ENCODE results near the gene CIT.

CIT gene

GRCh38 chr12:119729871-119730270, 147.2 kb downstream of the CIT start:
- Histone ChIP-seq H3K4me1 (peaks cover 0 to 11% (median 0%) of the 10 kb centered on the region in 10 experiments; a peak in 4 of 20 replicates), H4K20me1 (no peaks in the 10 kb centered on the region), H3K9ac (no peak overlapping the region), H3K9me3 (replicated peaks in 1 of 11) (no peaks in the 10 kb centered on the region), H3K36me3 (peaks cover 9 to 97% (median 89%) of the 10 kb centered on the region in 11 experiments), H3K27me3 (no peaks in the 10 kb centered on the region), H3K27ac (no peak overlapping the region), H3K4me2 (no peak overlapping the region), H3K4me3 (no peak overlapping the region)
- TF ChIP-seq Cebpa-rat (IDR thresholded peaks at IDR 0.05), result no peak

GRCh38 chr12:119728444-119728745, 148.7 kb downstream of the CIT start:
- no peaks in the 10 kb centered on the region for H3K9me3 ChIP-seq (replicated peaks in 1 of 11)
- H3K27me3 ChIP-seq, result no peaks in the 10 kb centered on the region
- peaks cover 0 to 11% (median 0%) of the 10 kb centered on the region in 10 experiments; a peak in 4 of 20 replicates for H3K4me1 ChIP-seq
- H3K36me3 ChIP-seq, result peaks cover 0 to 94% (median 82%) of the 10 kb centered on the region in 11 experiments; a peak in 21 of 22 replicates
- no peak overlapping the region for H3K4me2 ChIP-seq
- H3K4me3 ChIP-seq, result no peak overlapping the region
- TF ChIP-seq Cebpa-rat (IDR thresholded peaks at IDR 0.05), result no peak
- no peak overlapping the region for H3K9ac ChIP-seq
- no peaks in the 10 kb centered on the region for H4K20me1 ChIP-seq
- H3K27ac ChIP-seq, result no peak overlapping the region

GRCh38 chr12:119727600-119728443, 149.3 kb downstream of the CIT start:
- Histone ChIP-seq H3K27me3 (no peaks in the 10 kb centered on the region), H3K4me2 (no peak overlapping the region), H3K9ac (no peak overlapping the region), H3K27ac (no peak overlapping the region), H3K4me1 (peaks cover 0 to 11% (median 0%) of the 10 kb centered on the region in 10 experiments; a peak in 4 of 20 replicates), H4K20me1 (no peaks in the 10 kb centered on the region), H3K9me3 (replicated peaks in 1 of 11) (no peaks in the 10 kb centered on the region), H3K4me3 (no peak overlapping the region), H3K36me3 (peaks cover 0 to 94% (median 77%) of the 10 kb centered on the region in 11 experiments; a peak in 21 of 22 replicates)
- no peak for TF ChIP-seq Cebpa-rat (IDR thresholded peaks at IDR 0.05)

GRCh38 chr12:119725523-119725922, 151.6 kb downstream of the CIT start:
- Histone ChIP-seq H3K4me2 (no peak overlapping the region), H3K4me3 (no peak overlapping the region), H3K9ac (no peak overlapping the region), H3K9me3 (replicated peaks in 1 of 11) (no peaks in the 10 kb centered on the region), H4K20me1 (no peaks in the 10 kb centered on the region), H3K27ac (no peak overlapping the region), H3K36me3 (peaks cover 0 to 95% (median 76%) of the 10 kb centered on the region in 11 experiments; a peak in 21 of 22 replicates), H3K27me3 (no peaks in the 10 kb centered on the region), H3K4me1 (peaks cover 0 to under 1% (median 0%) of the 10 kb centered on the region in 10 experiments; a peak in 1 of 20 replicates)
- no peak for TF ChIP-seq Cebpa-rat (IDR thresholded peaks at IDR 0.05)

GRCh38 chr12:119721306-119721705, 155.8 kb downstream of the CIT start:
- Histone ChIP-seq H3K27me3 (no peaks in the 10 kb centered on the region), H3K4me2 (no peak overlapping the region), H3K36me3 (peaks cover 14 to 97% (median 73%) of the 10 kb centered on the region in 11 experiments; a peak in 21 of 22 replicates), H3K9me3 (replicated peaks in 1 of 11) (no peaks in the 10 kb centered on the region), H3K4me3 (no peak overlapping the region), H3K9ac (no peak overlapping the region), H3K27ac (no peak overlapping the region), H3K4me1 (peaks cover 0 to 8% (median 5%) of the 10 kb centered on the region in 10 experiments; a peak in 13 of 20 replicates), H4K20me1 (no peaks in the 10 kb centered on the region)
- no peak for TF ChIP-seq Cebpa-rat (IDR thresholded peaks at IDR 0.05)

GRCh38 chr12:119720349-119720748, 156.8 kb downstream of the CIT start:
- H3K4me1 ChIP-seq, result peaks cover 0 to 15% (median 9%) of the 10 kb centered on the region in 10 experiments; a peak in 13 of 20 replicates
- H3K36me3 ChIP-seq, result peaks cover 14 to 97% (median 75%) of the 10 kb centered on the region in 11 experiments
- H3K4me2 ChIP-seq, result no peak overlapping the region
- 0 out of 22 replicates have a peak, but pooled peaks cover 0 to under 1% (median 0%) of the 10 kb centered on the region in 11 experiments for H3K9me3 ChIP-seq (replicated peaks in 1 of 11)
- H3K27ac ChIP-seq, result no peak overlapping the region
- TF ChIP-seq Cebpa-rat (IDR thresholded peaks at IDR 0.05), result no peak
- H4K20me1 ChIP-seq, result no peaks in the 10 kb centered on the region
- H3K4me3 ChIP-seq, result no peak overlapping the region
- H3K9ac ChIP-seq, result no peak overlapping the region
- no peaks in the 10 kb centered on the region for H3K27me3 ChIP-seq

GRCh38 chr12:119718141-119718540, 159.0 kb downstream of the CIT start:
- Histone ChIP-seq H3K9me3 (replicated peaks in 1 of 11) (peaks cover 0 to 9% (median 0%) of the 10 kb centered on the region in 11 experiments; a peak in 3 of 22 replicates), H3K4me1 (peaks cover 0 to 15% (median 9%) of the 10 kb centered on the region in 10 experiments; a peak in 13 of 20 replicates), H4K20me1 (no peaks in the 10 kb centered on the region), H3K9ac (no peak overlapping the region), H3K36me3 (peaks cover 34 to 100% (median 91%) of the 10 kb centered on the region in 11 experiments), H3K27me3 (no peaks in the 10 kb centered on the region), H3K4me2 (no peak overlapping the region), H3K4me3 (no peak overlapping the region), H3K27ac (no peak overlapping the region)
- TF ChIP-seq Cebpa-rat (IDR thresholded peaks at IDR 0.05), result no peak

GRCh38 chr12:119715268-119715620, 161.9 kb downstream of the CIT start:
- H3K4me1 ChIP-seq, result peaks cover 0 to 15% (median 9%) of the 10 kb centered on the region in 10 experiments; a peak in 13 of 20 replicates
- no peaks in the 10 kb centered on the region for H3K27me3 ChIP-seq
- no peaks in the 10 kb centered on the region for H4K20me1 ChIP-seq
- H3K4me3 ChIP-seq, result no peak overlapping the region
- H3K27ac ChIP-seq, result no peak overlapping the region
- TF ChIP-seq Cebpa-rat (IDR thresholded peaks at IDR 0.05), result no peak
- H3K36me3 ChIP-seq, result peaks cover 62 to 100% (median 96%) of the 10 kb centered on the region in 11 experiments
- no peak overlapping the region for H3K4me2 ChIP-seq
- H3K9me3 ChIP-seq (replicated peaks in 1 of 11), result peaks cover 0 to 9% (median 0%) of the 10 kb centered on the region in 11 experiments; a peak in 3 of 22 replicates
- H3K9ac ChIP-seq, result no peak overlapping the region

GRCh38 chr12:119714614-119715267, 162.4 kb downstream of the CIT start:
- H3K36me3 ChIP-seq, result peaks cover 67 to 100% (median 96%) of the 10 kb centered on the region in 11 experiments
- no peaks in the 10 kb centered on the region for H3K27me3 ChIP-seq

More at GRCh38 chr12:119714614-119715267, 162.4 kb downstream of the CIT start:
- no peak overlapping the region for H3K4me3 ChIP-seq
- no peak overlapping the region for H3K9ac ChIP-seq
- H3K9me3 ChIP-seq (replicated peaks in 1 of 11), result peaks cover 0 to 9% (median 0%) of the 10 kb centered on the region in 11 experiments; a peak in 3 of 22 replicates
- H3K4me2 ChIP-seq, result no peak overlapping the region
- H3K4me1 ChIP-seq, result peaks cover 0 to 15% (median 9%) of the 10 kb centered on the region in 10 experiments; a peak in 13 of 20 replicates
- H4K20me1 ChIP-seq, result no peaks in the 10 kb centered on the region
- no peak overlapping the region for H3K27ac ChIP-seq
- no peak for TF ChIP-seq Cebpa-rat (IDR thresholded peaks at IDR 0.05)

Data from BLaER1 treated with 17β-estradiol and CSF1 and Interleukin-3, amounts not matched to agents 10 nM and 100 nM (cell line).